ENCODE results near the gene BABAM2. TPM values are rescaled to one million over a fixed set of nuclear protein-coding genes. Genes with fewer than 3 reads are reported as not detected.
A peak's percentile ranks its signal among the peaks of the same experiment; 100 is the strongest.

The BABAM2 gene
- total and polyA plus RNA-seq, 7 experiments from 2014 or later: 34.2 to 58.2 (median 44.2) TPM

DNA sequence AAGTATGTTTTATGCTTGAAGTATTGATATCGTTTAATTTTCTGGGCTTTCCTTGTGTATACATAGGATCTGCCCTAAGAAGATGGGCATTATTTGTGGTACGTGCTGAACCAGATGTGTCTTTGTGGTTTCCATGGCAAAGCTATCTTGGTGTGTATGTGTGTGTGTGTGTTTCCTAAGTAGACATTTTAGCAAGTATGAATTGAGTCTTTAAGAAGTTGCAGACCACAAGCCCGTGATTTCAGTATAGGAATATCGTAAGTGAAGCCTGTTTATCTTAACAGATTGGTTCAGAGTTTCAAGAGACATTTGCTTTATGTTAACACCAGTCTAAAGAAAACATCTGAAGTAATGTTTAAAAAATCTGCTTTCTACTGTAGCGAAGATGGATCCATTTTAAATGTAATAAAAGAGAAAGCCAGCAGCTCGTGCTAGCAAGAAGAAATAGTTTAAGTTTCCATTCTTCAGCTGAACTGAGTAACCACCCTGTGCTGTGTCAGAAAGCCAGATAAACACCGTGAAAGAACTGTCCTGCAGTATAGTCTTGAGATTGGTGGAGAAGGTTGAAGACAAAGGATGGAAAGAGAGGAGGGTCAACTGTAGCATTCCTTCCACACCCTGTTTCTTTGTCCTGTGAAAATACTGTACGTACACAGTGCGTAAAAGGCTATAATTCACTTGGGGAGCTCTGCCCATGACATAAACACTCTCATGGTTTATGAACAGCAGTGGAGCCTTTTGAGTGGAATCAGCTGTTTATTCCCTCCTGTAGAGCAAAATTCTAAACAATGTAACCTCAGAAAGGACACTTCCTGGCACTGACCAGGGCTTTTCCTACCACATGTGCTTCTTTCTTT is 410.2 kb downstream of the BABAM2 start:
- peaks cover 0 to 11% (median 5%) of the 10 kb centered on the region in 11 donors for H3K9me3 Mint-ChIP-seq
- H3K4me3 Mint-ChIP-seq: no peak overlapping the region
- H3K36me3 Mint-ChIP-seq: peaks cover 5 to 52% (median 40%) of the 10 kb centered on the region in 5 donors
- DNase-seq: no peak
- H3K36me3 ChIP-seq (ENCODE audit: control insufficient read depth in 2 of 3, insufficient read depth in 3 of 3, low read length in 3 of 3): no peaks in the 10 kb centered on the region
- H3K27ac Mint-ChIP-seq: peak overlapping the region in 2 of 9 donors; percentile 14 to 28
- intact Hi-C loops (cut with micrococcal nuclease): no loop called here
- ATAC-seq: no peak
- H3K4me1 ChIP-seq (ENCODE audit: control insufficient read depth in 2 of 2, insufficient read depth in 2 of 2, low read length in 2 of 2): no peaks in the 10 kb centered on the region
- H3K4me1 Mint-ChIP-seq: peaks cover 0 to 6% (median 0%) of the 10 kb centered on the region in 7 donors
- no peaks in the 10 kb centered on the region for H3K9me3 ChIP-seq (ENCODE audit: control insufficient read depth in 2 of 3, low read length in 3 of 3)
- no peak overlapping the region for H3K4me3 ChIP-seq (ENCODE audit: low read length)
- no peak overlapping the region for H3K27ac ChIP-seq (ENCODE audit: low read depth, low read length)
- H3K27me3 ChIP-seq (ENCODE audit: control insufficient read depth in 2 of 2, insufficient read depth in 2 of 2, low read length in 2 of 2): no peaks in the 10 kb centered on the region
- CTCF ChIA-PET: no interaction called here
- POLR2A ChIA-PET: no interaction called here
- H3K27me3 Mint-ChIP-seq: no peaks in the 10 kb centered on the region

- POLR2A ChIA-PET: no interaction called here
- Mint-ChIP-seq H3K27ac (no peak overlapping the region), H3K9me3 (peaks cover 0 to 11% (median 5%) of the 10 kb centered on the region in 11 donors), H3K36me3 (peaks cover 5 to 53% (median 47%) of the 10 kb centered on the region in 5 donors), H3K4me3 (no peak overlapping the region), H3K27me3 (no peaks in the 10 kb centered on the region), H3K4me1 (peaks cover 0 to 6% (median 0%) of the 10 kb centered on the region in 7 donors)
- intact Hi-C loops (cut with micrococcal nuclease): no loop called here
- CTCF ChIA-PET: no interaction called here
- Histone ChIP-seq H3K4me3 (ENCODE audit: low read length) (no peak overlapping the region), H3K27me3 (ENCODE audit: control insufficient read depth in 2 of 2, insufficient read depth in 2 of 2, low read length in 2 of 2) (no peaks in the 10 kb centered on the region), H3K4me1 (ENCODE audit: control insufficient read depth in 2 of 2, insufficient read depth in 2 of 2, low read length in 2 of 2) (no peaks in the 10 kb centered on the region), H3K27ac (ENCODE audit: low read depth, low read length) (no peak overlapping the region), H3K9me3 (ENCODE audit: control insufficient read depth in 2 of 3, low read length in 3 of 3) (no peaks in the 10 kb centered on the region), H3K36me3 (ENCODE audit: control insufficient read depth in 2 of 3, insufficient read depth in 3 of 3, low read length in 3 of 3) (peaks cover 0 to 10% (median 0%) of the 10 kb centered on the region in 3 experiments)
- ATAC-seq: no peak
- no peak for DNase-seq
Observed at GRCh38 chr2:28305202-28305601, 414.7 kb downstream of the BABAM2 start.

GRCh38 chr2:28310107-28310506 is 419.6 kb downstream of the BABAM2 start:
- Mint-ChIP-seq H3K4me1 (peaks cover 0 to 5% (median 0%) of the 10 kb centered on the region in 7 donors), H3K9me3 (peaks cover 0 to 7% (median under 1%) of the 10 kb centered on the region in 11 donors), H3K4me3 (no peak overlapping the region), H3K36me3 (peaks cover 0 to 28% (median 23%) of the 10 kb centered on the region in 5 donors), H3K27me3 (no peaks in the 10 kb centered on the region), H3K27ac (no peak overlapping the region)
- Histone ChIP-seq H3K27ac (ENCODE audit: low read depth, low read length) (no peak overlapping the region), H3K9me3 (ENCODE audit: control insufficient read depth in 2 of 3, low read length in 3 of 3) (no peaks in the 10 kb centered on the region), H3K4me1 (ENCODE audit: control insufficient read depth in 2 of 2, insufficient read depth in 2 of 2, low read length in 2 of 2) (no peaks in the 10 kb centered on the region), H3K4me3 (ENCODE audit: low read length) (no peak overlapping the region), H3K27me3 (ENCODE audit: control insufficient read depth in 2 of 2, insufficient read depth in 2 of 2, low read length in 2 of 2) (no peaks in the 10 kb centered on the region), H3K36me3 (ENCODE audit: control insufficient read depth in 2 of 3, insufficient read depth in 3 of 3, low read length in 3 of 3) (peaks cover 0 to 10% (median 0%) of the 10 kb centered on the region in 3 experiments)
- POLR2A ChIA-PET: interaction anchor here (0.7 kb wide), 1 partner anchor 84 kb away, joined by 3 read pairs; no protein-coding TSS in a partner anchor
- no peak for DNase-seq
- intact Hi-C loops (cut with micrococcal nuclease): no loop called here
- CTCF ChIA-PET: no interaction called here
- ATAC-seq: no peak

DNA sequence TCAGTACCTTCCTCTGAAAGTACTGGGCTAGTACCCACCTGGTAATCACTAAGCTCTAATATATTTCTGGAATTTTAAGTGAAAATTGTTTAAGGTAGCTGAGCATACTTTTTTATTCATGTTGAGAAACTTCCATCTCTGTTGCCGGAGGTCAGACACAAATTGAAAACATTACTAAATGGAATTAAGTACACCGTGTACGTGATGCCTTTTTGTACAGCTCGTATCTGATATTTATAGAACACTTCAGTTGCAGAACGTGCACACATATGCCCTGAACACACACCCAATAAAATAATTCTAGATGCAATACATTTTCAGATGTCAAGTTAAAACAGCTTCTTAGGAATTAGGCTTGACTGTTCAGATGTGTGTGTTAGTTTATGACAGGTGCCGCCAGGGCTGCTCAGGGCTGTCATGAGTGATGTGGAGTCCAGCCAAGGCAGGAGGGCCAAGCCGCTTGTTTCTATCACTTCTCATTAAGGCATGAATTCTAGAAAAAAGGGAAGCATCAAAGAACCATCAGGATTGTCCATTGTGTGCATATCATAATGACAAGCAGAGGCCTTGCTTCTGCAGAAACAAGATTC is 421.2 kb downstream of the BABAM2 start:
- no peaks in the 10 kb centered on the region for H3K27me3 Mint-ChIP-seq
- Histone ChIP-seq H3K4me3 (ENCODE audit: low read length) (no peak overlapping the region), H3K27me3 (ENCODE audit: control insufficient read depth in 2 of 2, insufficient read depth in 2 of 2, low read length in 2 of 2) (no peaks in the 10 kb centered on the region), H3K36me3 (ENCODE audit: control insufficient read depth in 2 of 3, insufficient read depth in 3 of 3, low read length in 3 of 3) (peaks cover 0 to 10% (median 0%) of the 10 kb centered on the region in 3 experiments), H3K9me3 (ENCODE audit: control insufficient read depth in 2 of 3, low read length in 3 of 3) (no peaks in the 10 kb centered on the region), H3K27ac (ENCODE audit: low read depth, low read length) (no peak overlapping the region), H3K4me1 (ENCODE audit: control insufficient read depth in 2 of 2, insufficient read depth in 2 of 2, low read length in 2 of 2) (no peaks in the 10 kb centered on the region)
- POLR2A ChIA-PET: no interaction called here
- H3K27ac Mint-ChIP-seq: no peak overlapping the region
- H3K4me1 Mint-ChIP-seq: peaks cover 0 to 10% (median 0%) of the 10 kb centered on the region in 7 donors
- peaks cover 0 to 2% (median 0%) of the 10 kb centered on the region in 11 donors for H3K9me3 Mint-ChIP-seq
- intact Hi-C loops (cut with micrococcal nuclease): no loop called here
- no peak overlapping the region for H3K4me3 Mint-ChIP-seq
- peaks cover 0 to 31% (median 18%) of the 10 kb centered on the region in 5 donors for H3K36me3 Mint-ChIP-seq
- CTCF ChIA-PET: interaction anchor here (0.7 kb wide), 1 partner anchor 209 kb away, joined by 3 read pairs; no protein-coding TSS in a partner anchor
- ATAC-seq (no peak), DNase-seq (no peak)

DNA sequence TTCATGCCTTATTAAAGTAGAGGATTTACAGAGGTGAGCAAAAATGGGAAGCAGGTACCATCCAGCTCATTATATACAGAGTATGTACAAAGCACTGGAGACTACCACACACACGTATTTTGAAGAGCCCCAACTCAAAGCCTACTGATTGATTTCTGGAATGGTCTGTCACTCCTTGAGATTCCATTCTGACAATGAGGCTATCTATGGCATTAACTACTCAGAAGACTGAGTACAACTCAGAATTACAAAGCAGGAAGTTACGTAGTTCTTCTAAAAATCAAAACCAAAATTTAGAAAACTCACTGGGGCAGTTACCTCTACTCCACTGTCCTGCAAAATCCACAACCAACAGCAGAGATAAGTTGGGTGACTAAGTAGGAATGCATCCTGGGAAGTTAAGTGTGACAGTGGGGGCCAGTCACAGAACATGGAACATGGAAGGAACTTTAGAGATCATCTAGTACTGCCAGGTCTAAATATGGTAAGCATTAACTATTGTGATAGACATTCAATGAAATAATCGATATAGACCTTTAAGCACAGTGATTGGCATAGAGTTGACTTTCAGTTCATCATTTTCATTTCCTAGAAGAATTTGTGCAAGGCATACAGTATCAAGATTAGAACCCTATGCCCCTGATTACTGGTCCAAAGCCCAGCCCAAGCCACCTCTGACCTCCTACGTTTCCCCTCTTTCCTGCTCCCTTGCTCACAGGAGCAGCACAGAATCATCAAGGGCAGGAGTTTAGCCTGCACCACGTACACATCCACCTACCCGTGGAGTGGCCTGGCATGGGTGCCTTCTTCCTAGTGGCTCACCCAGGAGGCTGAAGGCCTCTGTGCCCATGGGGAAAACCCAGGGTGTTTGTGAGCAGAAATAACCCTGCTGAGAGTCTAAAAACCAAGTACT is 422.0 kb downstream of the BABAM2 start:
- H3K4me3 ChIP-seq (ENCODE audit: low read length): no peak overlapping the region
- DNase-seq: no peak

DNA sequence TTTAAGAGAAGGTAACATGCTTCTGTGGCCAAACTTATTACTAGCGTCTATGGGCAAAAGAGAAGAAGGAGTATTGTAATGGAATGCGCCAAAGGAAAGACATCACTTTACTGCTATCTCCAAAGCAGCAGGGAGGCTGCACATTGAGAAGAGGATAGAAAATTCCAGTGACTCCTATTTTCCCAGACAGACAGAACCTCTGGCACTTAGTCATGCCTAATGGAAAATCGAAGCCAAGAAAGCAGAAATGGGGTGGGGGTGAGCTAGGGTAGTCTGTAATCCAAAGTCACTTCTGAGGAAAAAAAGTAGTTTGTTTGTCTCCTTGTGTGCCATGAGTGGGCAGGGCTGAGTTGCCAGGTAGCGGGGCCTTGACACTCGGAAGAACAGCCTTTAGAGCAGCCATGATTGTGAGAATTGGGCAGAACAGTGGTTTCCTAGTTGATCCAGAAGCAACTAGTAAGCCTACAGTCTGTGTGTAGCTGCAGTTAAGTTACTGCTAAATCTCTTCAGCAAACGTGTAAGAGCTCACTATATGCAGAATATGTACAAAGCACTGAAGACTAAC is 422.8 kb downstream of the BABAM2 start:
- H3K4me1 ChIP-seq (ENCODE audit: control insufficient read depth in 2 of 2, insufficient read depth in 2 of 2, low read length in 2 of 2): no peaks in the 10 kb centered on the region
- Mint-ChIP-seq H3K27me3 (no peaks in the 10 kb centered on the region), H3K36me3 (peaks cover 0 to 26% (median 14%) of the 10 kb centered on the region in 5 donors), H3K9me3 (peaks cover 0 to 2% (median 0%) of the 10 kb centered on the region in 11 donors), H3K4me1 (peaks cover 0 to 10% (median 0%) of the 10 kb centered on the region in 7 donors), H3K4me3 (no peak overlapping the region), H3K27ac (no peak overlapping the region)
- peaks cover 0 to 4% (median 0%) of the 10 kb centered on the region in 3 experiments for H3K36me3 ChIP-seq (ENCODE audit: control insufficient read depth in 2 of 3, insufficient read depth in 3 of 3, low read length in 3 of 3)
- no peak for DNase-seq
- no peaks in the 10 kb centered on the region for H3K27me3 ChIP-seq (ENCODE audit: control insufficient read depth in 2 of 2, insufficient read depth in 2 of 2, low read length in 2 of 2)
- H3K9me3 ChIP-seq (ENCODE audit: control insufficient read depth in 2 of 3, low read length in 3 of 3): no peaks in the 10 kb centered on the region
- no peak overlapping the region for H3K27ac ChIP-seq (ENCODE audit: low read depth, low read length)
- POLR2A ChIA-PET: interaction anchor here (0.8 kb wide), 1 partner anchor 73 kb away, joined by 3 read pairs; no protein-coding TSS in a partner anchor
- no peak overlapping the region for H3K4me3 ChIP-seq (ENCODE audit: low read length)
- intact Hi-C loops (cut with micrococcal nuclease): no loop called here
- CTCF ChIA-PET: no interaction called here
- no peak for ATAC-seq

More for the DNA sequence above, 422.0 kb downstream of the BABAM2 start:
- Mint-ChIP-seq H3K36me3 (peaks cover 0 to 31% (median 18%) of the 10 kb centered on the region in 5 donors), H3K27ac (no peak overlapping the region), H3K4me1 (peaks cover 0 to 10% (median 0%) of the 10 kb centered on the region in 7 donors), H3K9me3 (peaks cover 0 to 2% (median 0%) of the 10 kb centered on the region in 11 donors), H3K27me3 (no peaks in the 10 kb centered on the region), H3K4me3 (no peak overlapping the region)
- ATAC-seq: no peak
- ChIA-PET CTCF (no interaction called here), POLR2A (interaction anchor here (0.8 kb wide), 1 partner anchor 74 kb away, joined by 3 read pairs; no protein-coding TSS in a partner anchor)
- H3K27ac ChIP-seq (ENCODE audit: low read depth, low read length): no peak overlapping the region
- H3K4me1 ChIP-seq (ENCODE audit: control insufficient read depth in 2 of 2, insufficient read depth in 2 of 2, low read length in 2 of 2): no peaks in the 10 kb centered on the region
- H3K9me3 ChIP-seq (ENCODE audit: control insufficient read depth in 2 of 3, low read length in 3 of 3): no peaks in the 10 kb centered on the region
- H3K36me3 ChIP-seq (ENCODE audit: control insufficient read depth in 2 of 3, insufficient read depth in 3 of 3, low read length in 3 of 3): peaks cover 0 to 10% (median 0%) of the 10 kb centered on the region in 3 experiments
- no peaks in the 10 kb centered on the region for H3K27me3 ChIP-seq (ENCODE audit: control insufficient read depth in 2 of 2, insufficient read depth in 2 of 2, low read length in 2 of 2)
- intact Hi-C loops (cut with micrococcal nuclease): no loop called here
